ENCODE measurements around the gene CYYR1.

DNA sequence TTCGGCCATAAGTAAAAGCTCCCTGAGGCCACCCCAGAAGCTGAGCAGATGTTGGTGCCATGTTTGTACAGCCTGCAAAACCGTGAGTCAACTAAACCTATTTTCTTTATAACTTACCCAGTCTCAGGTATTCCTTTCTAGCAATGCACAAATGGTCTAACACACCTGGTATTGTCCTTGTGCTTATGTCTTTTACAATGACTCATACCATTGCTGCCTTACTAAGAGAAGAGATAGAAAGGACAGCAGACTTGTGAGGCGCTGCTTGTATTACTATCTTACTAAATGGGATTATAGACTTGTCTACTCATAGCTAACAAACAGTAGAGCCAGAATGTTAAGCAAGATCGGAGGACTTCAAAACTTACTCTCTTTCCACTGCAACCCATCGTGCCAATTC, 18.5 kb upstream of the CYYR1 start:
- TF ChIP-seq EZH2 (IDR thresholded peaks at IDR 0.05) = no peak
- no peak for TF ChIP-seq POLR2AphosphoS5 (IDR thresholded peaks at IDR 0.05; ENCODE audit: borderline replicate concordance, low read depth, low read length)
